Amniotic epithelial cell (primary cell): ENCODE results near the gene CYP24A1.

Experiments
- DNase-seq: peaks from one replicate; pipeline ENCODE4 v3.0.0-alpha.2; 2010; ENCODE audit warnings: low read depth

CYP24A1 gene

GRCh38 chr20:54112221-54112884 is 61.4 kb downstream of the CYP24A1 start:
- peak; percentile 36 for DNase-seq

- no peak for DNase-seq
These were observed 62.3 kb downstream of the CYP24A1 start for GRCh38 chr20:54111460-54111859.

GRCh38 chr20:54110457-54110856 is 63.3 kb downstream of the CYP24A1 start:
- no peak for DNase-seq

- DNase-seq, result no peak
These were observed 63.7 kb downstream of the CYP24A1 start for GRCh38 chr20:54110041-54110440.

GRCh38 chr20:54108817-54109216 is 65.0 kb downstream of the CYP24A1 start:
- DNase-seq, result no peak

GRCh38 chr20:54108326-54108642 is 65.5 kb downstream of the CYP24A1 start:
- no peak for DNase-seq

GRCh38 chr20:54107600-54108325 is 66.0 kb downstream of the CYP24A1 start:
- no peak for DNase-seq

- DNase-seq, result no peak
These were observed 66.6 kb downstream of the CYP24A1 start for GRCh38 chr20:54107181-54107580.

- no peak for DNase-seq
These were observed 67.6 kb downstream of the CYP24A1 start for GRCh38 chr20:54106162-54106561.

GRCh38 chr20:54105653-54106052 is 68.1 kb downstream of the CYP24A1 start:
- DNase-seq, result peak; percentile 28

GRCh38 chr20:54104781-54105180 is 69.0 kb downstream of the CYP24A1 start:
- DNase-seq, result no peak

- DNase-seq, result no peak
These were observed 69.8 kb downstream of the CYP24A1 start for GRCh38 chr20:54103762-54104600.
